Activated CD4-positive, alpha-beta T cell treated with anti-CD3 and anti-CD28 coated beads, Interleukin-2, amount 50 U/mL, for 48 hours (primary cell): ENCODE data around the gene STXBP1.

Experiments used
- DNase-seq, 2 experiments: peaks; one replicate each; pipeline ENCODE4 v3.0.0-alpha.2; 2020

The STXBP1 gene

DNA sequence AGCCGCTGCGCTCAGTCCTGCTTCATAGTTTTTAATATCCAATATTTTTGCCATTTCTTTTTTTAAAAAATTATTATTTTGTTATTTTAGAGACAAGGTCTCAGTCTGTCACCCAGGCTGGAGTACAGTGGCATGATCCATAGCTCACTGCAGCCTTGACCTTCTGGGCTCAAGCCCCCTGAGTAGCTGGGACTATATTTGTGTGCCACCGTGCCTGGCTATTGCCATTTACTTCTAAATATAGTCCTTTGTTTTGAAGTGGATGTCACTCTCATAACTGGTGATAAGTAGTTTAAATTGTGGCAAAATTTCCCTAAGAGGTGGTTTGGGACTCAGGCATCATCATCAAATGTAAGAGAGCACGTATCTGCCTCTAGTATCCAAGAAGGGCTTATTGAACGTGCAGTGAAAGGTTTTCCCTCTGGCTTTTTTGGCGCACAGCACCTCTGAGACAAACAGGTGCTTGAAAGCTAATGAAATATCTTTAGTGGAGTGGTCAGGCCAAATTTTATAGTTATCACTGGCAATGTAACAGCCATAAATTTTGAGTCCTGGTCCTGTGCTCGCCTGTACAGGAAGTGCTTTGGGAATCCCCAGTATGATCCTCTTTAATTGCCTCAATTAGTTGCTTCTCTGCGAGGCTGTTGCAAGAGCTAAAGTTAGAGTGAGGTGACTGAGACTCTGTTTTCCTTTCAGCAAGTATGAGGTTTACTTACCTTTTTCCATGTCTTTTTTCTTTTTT, 14.8 kb downstream of the STXBP1 start:
- no peak for DNase-seq

DNA sequence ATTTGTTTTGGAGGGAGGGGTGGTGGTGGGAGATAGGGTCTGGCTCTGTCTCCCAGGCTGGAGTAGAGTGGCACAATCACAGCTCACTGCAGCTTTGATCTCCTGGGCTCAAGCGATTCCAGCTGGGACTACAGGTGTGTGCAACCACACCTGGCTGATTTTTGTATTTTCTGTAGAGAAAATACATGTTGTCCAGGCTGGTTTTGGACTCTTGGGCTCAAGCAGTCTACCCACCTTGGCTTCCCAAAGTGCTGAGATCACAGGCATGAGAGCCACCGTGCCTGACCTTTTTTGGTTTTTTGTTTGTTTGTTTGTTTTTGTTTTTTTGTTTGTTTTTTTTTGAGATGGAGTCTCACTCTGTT, 15.4 kb downstream of the STXBP1 start:
- no peak for DNase-seq

DNA sequence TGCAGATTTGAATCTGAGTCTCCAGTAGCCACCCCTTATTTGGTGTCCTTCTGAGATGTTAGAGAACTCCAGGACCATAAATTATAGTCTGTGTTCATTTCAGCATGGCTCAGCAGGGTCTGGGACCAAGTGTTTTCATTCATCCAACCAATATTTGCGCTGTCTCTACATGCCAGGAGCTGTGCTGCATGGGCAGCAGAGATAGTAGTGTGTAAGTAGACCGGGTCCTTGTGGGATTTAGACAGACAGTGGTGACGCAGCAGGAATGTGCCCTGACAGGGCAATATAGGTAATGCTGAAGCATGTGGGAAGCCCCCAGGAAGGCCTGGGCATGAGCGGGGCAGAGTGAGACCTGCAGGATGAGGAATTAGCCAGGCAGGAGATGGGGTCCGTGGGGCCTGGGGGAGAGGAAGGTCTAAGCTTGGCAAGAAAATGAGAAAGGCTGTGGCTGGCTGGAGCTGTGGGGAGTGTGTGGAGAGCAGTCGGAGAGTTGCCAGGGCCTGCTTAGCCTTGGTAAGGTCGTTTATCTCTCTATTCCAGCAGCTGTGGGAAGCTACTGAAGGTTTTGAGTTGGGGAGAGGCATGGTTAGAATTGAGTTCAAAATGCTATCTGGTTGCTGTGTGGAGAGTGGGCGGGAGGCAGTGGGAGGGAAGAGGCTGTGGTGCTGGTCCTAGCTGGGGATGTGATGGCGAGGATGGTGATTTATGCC, 16.8 kb downstream of the STXBP1 start:
- DNase-seq: no peak

DNA sequence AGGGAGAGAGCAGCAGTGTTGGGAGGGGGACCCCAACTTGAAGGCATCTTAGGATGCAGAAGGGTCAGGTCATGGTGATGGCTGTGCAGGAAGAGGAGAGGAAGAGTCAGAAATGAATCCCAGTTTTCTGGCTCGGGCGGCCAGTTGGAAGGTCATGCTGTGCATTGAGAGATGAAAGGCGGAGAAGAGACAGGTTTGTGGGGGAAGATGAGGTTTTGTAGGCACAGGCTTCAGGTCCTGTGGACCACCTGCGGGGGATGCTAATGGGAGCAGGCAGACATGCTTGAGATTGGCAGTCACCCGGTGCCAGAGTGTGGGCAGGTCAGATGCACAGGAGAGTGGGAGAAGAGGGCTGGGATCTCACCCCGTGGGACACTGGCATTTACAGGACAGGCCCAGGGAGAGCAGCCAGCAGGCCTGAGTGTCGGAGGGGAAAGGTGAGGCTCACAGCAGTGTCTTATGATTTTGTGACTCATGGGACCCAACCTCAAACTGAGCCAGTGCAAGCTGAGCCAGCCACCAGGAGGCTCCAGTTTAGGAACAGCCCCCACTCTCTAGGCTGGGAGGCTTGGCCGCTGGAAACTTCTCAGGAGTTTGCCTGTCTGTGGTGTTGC, 17.5 kb downstream of the STXBP1 start:
- no peak for DNase-seq

DNA sequence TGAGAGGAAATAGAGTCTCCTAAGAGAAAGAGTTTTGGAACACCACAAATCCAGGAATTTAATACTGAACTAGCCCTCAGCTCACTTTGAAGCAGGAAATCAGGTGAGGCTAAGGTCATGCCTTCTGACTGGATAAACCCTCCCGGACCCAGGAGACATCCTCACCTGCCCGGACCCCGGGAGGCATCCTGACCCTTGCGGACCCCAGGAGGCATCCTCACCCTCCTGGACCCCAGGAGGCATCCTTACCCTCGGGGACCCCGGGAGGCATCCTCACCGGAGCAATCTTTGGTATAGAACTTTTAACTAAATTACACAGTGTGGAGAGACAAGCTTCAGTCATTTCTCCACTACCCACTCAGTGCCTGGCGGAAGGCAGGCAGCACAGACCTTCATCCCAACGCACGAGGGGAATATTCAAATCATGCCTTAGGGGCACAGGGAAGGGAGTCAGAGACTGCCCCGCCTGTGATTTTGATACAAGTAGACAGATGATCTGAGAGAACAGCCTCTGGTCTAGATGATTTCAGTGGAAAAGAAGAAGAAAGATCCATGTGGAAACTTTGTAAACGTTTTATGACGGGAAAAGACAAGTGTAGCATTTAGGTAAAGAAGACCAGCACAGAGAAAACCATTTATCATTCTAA, 21.3 kb downstream of the STXBP1 start:
- DNase-seq: no peak

DNA sequence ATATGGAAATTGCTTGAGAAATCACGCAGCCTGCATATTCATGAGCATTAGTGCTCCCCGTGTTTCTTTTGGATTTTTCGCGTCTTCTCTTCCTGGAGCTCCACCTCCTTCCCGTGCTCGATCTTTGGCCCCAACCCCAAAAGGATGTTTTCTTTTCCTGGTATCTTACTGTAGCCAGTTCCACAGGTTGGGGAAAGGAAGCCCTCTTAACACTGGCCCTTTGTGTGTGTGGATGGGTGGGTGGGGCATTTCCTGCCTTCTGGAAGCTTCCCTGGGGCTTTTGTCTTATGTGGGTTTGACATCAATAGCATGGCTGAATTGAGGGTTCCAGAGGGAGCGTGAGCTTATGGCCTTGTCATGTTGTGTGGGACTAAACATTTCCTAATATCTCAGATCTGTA, 21.9 kb downstream of the STXBP1 start:
- DNase-seq: no peak

DNA sequence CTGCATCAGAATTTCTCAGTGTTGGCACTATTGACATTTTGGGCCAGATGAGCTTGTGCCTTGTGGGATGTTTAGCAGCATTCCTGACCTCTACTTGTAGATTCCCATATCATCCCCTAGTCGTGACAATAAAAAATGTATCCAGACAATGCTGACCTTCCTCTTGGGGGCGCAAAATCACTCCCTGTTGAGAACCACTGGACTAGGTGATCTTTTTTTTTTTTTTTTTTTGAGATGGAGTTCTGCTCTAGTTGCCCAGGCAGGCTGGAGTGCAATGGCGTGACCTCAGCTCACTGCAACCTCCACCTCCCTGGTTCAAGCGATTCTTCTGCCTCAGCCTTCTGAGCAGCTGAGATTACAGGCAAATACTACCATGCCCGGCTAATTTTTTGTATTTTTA, 22.6 kb downstream of the STXBP1 start:
- no peak for DNase-seq

DNA sequence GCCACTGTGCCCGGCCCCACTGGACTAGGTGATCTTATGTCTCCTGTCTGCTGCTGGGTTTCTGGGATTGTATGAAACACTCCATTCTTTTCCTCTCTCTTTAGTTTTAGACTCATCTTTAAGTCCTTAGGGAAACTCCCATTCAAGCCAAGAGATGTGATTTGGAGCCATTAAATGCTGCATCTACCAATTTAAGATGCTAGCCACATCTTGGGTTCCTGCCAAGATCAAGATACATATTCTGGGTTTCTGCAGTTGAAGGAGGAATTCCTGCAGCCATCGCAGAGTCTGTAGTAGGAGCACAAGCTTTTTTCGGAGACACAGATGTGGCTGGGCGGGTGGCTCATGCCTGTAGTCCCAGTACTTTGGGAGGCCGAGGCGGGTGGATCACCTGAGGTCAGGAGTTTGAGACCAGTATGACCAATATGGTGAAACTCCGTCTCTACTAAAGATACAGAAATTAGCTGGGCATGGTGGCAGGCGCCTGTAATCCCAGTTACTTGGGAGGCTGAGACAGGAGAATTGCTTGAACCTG, 23.2 kb downstream of the STXBP1 start:
- no peak for DNase-seq

DNA sequence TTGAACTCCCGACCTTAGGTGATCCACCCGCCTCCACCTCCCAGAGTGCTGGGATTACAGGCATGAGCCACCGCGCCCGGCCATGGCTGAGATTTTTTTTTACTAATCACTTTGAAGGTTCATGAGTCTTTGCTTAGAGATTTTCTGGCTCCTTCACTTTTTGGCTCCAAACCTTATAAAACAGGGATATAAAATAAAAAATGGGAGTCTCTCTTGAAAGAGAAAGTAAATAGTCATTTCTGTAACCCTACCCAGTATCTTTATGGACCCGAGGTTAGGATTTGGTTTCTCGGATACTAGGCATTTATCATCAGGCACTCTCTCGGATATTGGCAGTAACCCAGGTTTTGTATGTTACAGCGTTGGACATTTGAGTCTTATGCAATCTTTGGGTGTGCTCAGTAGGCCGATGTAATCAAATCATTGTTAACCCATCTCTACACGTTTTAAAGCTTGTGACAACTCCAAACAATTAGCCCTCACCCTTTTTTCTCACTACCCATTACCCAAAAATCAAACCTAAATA, 25.3 kb downstream of the STXBP1 start:
- no peak for DNase-seq

DNA sequence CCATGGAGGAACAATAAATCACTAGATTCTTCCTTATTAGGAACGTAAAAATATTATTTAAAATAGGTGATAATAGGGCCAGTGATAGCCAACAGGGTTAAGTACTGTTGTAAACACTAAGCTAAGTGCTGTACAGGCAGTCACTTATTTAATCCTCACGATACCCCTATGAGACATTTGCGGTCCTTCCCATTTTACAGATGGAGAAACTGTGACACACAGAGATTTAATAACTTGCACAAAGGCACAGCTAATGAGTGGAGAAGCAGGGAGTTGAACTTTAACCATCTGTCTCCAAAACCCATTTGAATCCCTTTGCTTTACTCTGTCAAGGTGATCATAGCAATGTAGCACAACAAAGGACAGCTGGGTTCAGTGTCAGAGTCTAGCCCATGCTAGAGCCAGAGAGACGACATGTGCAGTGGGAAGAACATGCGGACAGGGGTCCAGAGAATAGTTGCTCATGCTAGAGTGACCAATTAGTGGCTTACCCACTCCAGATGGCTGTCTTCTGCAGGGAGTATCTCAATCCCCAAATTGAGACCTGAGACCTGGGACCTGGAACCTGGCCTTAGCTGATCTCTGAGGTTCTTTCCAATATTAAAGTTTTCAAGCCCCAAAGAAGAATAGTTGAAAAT, 28.9 kb downstream of the STXBP1 start:
- no peak for DNase-seq

DNA sequence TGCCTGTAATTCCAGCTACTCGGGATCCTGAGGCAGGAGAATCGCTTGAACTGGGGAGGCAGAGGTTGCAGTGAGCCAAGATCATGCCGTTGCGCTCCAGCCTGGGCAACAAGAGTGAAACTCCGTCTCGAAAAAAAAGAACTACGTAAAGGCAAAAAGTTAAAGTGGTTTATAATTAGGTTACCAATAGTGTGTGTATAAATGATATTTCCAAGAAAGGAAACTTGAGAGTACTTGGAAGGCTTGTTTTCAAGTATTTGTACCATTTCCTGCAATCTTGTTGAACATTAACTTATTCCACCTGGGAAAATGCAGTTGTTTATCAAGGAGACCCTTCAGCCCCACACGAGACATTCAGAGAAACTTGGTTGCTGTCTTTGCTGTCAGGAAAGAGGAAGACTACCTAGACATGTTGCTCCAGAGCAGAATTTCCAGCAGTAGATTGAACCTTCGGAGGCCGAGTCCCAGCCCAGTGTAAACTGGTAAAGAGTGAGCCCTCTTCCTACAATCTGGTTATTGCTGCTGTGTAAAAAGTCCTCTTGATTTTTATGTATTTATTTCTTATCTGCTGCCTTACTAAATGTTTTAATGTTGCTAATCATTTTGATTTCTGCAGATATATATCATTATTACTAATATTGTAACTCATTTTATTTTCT, 30.1 kb downstream of the STXBP1 start:
- DNase-seq: no peak

DNA sequence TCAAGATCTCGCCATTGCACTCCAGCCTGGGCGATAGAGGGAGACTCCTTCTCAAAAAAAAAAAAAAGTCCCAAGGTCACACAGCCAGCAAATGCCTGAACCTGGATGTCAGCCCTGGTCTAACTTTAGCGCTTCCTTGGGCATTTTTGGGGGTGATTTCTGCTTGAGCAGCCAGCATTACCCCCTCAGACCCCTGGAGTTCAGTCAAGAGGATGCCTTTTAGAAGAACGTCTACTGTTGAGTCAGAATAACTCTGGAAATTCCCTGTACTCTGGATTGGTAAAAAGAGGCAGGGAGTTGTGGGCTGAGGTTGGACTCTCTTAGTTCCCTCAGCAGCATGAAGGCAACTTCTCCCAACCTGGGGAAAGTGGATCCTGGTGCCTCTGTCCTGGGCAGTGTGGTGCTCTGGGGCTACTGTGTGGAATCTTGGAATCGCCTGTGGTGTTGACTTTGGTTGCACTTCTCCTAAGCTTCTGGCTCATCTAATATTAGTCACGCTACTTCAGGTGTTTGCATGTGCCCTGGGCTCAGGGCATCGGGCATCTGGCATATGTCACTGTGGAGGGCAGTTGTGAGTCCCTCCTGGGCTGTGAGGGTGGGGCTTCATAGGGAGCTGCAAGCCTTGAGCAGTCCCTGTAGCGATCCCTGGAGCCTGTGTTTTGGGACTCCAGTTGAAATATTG, 32.2 kb downstream of the STXBP1 start:
- DNase-seq: no peak

DNA sequence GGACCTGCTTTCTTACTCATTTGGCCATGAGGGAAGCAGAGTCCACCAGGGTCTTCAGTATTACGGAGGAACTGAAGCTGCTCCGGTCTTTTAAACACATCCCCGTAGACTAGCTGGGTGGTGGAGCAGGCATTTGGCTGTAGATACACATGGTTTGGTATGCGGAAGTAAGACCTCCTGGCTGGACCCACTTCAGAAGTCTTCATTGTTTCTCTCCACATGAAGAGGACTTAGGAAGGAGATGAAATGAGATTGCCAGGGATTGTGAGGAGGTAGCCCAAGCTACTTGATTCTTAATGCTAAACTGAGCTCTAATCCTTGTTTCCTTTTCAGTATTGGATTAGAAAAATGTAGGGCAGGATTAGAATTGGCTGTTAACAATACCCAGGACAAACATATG, 32.9 kb downstream of the STXBP1 start:
- no peak for DNase-seq

DNA sequence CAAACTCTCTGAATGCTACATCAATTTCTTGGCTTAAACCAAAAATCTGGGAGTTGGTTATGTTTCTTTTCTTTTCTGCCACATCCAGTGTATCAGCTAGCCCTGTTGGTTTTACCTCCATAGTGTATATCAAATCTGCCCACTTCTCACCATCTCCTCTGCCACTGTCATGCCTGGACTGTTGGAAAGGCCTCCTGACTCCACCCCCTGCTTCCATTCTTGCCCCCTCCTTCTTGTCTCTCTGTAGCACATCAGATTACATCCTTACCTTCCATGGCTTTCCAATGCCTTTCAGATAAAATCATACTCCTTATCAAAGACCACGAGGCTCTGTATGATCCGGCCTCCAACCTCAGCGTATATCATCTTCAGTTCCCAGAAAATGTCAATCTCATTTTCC, 35.4 kb downstream of the STXBP1 start:
- no peak for DNase-seq

DNA sequence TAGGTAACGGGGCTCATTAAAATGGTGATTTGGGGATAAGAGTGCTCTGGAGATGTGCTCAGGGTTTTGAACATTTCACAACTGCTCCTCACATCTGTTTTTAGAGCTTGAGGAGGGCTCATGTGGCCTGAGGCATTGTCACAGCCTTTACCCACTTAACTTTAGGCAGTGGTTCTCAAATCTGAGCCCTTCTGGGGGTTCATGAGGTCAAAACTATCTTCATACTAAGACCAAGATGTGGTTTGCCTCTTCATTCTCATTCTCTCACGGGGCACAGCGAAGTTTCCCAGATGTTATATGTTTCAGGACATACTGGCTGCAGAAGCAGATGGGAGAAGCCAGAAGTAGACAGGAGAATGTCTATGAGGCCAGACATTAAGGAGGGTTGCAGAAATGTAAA, 38.4 kb downstream of the STXBP1 start:
- DNase-seq: no peak

DNA sequence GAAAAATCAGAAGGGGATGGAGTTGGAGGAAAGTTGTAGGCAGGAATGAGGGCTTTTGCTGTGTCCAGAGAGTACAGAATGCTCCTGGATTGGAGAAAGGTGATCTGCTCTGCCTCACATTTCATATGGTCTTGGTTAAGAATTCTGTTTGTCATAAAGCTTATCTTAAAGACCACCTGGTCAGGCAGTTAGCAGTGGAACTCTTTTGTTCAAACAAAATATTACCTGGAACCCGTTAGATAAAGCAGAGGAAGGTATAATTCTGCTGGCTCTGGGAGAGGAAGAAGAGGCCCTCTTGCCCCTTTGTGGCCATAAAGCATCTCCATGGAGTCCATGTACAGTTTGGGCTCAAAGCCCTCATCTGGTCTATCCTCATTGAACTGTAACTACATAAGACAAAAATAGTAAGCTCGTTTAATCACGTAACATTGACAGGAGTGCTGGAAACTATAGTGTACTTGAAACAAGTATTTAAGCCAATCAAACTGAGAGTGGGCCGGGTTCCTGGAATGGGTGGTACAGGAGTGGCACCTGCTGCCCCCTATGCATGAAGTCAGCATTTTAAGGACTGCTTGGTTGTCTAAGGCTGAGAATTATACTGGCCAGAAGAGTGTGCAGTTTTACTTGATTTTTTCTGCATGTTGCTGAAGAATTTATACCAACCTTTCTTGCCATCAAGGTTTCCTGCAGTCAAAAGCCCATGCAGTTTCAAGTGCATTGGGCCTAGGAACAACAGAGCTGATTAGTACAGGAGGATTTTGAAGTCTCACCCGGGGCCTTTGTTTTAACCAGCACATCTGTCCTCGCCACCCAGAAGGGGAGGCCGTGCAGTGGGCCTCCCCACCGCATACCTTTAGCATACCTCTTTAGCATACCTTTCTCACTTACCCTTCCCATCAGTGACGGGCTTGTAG, 39.9 kb downstream of the STXBP1 start:
- DNase-seq: no peak

DNA sequence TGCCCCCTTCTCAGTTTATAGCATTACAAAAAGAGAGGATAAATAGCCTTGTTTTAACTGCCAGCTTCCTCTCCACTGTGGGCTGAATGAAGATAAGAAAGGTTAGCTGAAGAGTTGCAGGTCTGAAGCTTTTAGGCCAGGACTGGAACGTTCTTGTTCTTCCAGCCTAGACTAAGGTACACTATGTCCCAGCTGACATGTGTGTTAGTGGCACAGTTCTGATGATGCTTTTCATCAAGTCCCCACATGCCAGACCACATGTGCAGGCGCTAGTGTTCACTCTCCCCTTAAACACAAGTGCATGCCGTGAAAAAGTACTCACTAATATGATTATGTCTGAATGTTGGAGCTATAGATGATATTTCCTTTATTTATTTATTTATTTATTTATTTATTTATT, 40.7 kb downstream of the STXBP1 start:
- DNase-seq: no peak

DNA sequence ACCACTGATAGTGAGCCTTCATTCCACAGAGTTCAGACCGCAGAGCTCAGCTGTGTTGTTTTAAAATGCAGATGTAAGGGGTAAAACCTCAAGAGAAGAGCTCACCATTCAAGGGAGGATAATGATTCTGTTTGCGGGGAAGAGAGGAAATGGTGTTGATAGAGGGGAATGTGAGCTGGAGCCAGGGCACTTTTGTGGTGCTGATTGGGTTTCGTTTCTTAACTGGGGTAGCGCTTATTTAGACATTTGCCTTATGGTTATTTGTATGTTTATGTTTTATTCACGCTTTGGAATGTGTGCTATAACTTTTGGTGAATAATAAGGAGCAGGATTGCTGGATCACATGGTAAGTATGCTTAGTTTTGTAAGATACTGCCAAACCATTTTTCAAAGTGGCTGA, 42.5 kb downstream of the STXBP1 start:
- DNase-seq: no peak

DNA sequence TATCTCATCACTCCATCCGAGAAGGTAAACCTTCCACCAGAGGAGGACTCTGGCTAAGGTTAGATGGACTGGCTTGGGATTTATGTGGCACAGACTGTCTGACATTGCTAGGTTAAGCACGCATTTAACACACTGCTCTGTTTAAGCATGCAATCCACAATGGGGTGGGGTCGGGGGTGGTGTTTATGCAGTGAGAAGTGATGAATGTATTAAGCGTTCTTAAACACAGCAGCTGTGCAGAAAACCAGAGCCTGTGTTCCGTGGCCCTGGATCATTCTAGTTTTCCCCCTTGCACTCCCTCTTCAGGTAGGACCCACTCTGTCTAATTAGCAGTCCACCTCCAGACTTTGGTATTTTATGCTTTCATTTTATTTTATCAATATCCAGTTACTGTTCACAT, 46.4 kb downstream of the STXBP1 start:
- no peak for DNase-seq
